Gastrocnemius medialis (tissue), 4 donors: ENCODE data around the gene GALR1.

ENCODE experiments used
- POLR2A ChIP-seq, 2 donors: fragments of 450-650 bp; IDR thresholded peaks; one replicate each; pipeline ENCODE4 v1.6.1; 2017; ENCODE audit warnings: antibody characterized with exemption in 2 of 2, mild to moderate bottlenecking in 2 of 2, moderate library complexity in 2 of 2
- TF ChIP-seq, protein P1 (sequence below), 5 experiments: fragments of 450-650 bp in 3 of 5; fragments of 200-600 bp in 2 of 5; sonication (generic) in 2 of 5; IDR thresholded peaks in 4 of 5; conservative IDR thresholded peaks in 1 of 5; 1 replicate in 4 of 5; 2 replicates in 1 of 5; pipeline ENCODE4 v1.5.1; 2016 to 2019; ENCODE audit warnings: antibody characterized with exemption in 5 of 5, mild to moderate bottlenecking in 3 of 5, moderate library complexity in 3 of 5

DNA sequence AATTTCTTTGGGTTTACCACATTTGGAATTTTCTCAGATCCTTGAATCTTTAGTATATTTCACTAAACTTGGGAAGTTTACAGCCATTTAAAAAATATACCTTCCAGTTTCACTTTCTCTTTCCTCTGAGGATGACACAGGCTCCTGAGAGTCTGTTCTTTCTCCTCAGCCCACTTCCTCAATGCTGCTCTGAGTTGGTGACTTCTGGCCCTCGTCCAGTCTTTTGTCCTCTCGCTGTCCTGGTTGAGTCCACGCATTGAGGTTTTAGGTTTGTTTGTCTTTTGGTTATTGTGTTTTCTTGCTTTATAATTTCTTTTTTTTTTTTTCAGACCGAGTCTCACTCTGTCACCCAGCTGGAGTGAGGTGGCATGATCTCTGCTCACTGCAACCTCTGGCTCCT lies 40.7 kb upstream of the GALR1 start:
- TF ChIP-seq, protein P1, sequence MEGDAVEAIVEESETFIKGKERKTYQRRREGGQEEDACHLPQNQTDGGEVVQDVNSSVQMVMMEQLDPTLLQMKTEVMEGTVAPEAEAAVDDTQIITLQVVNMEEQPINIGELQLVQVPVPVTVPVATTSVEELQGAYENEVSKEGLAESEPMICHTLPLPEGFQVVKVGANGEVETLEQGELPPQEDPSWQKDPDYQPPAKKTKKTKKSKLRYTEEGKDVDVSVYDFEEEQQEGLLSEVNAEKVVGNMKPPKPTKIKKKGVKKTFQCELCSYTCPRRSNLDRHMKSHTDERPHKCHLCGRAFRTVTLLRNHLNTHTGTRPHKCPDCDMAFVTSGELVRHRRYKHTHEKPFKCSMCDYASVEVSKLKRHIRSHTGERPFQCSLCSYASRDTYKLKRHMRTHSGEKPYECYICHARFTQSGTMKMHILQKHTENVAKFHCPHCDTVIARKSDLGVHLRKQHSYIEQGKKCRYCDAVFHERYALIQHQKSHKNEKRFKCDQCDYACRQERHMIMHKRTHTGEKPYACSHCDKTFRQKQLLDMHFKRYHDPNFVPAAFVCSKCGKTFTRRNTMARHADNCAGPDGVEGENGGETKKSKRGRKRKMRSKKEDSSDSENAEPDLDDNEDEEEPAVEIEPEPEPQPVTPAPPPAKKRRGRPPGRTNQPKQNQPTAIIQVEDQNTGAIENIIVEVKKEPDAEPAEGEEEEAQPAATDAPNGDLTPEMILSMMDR (IDR thresholded peaks at IDR 0.05 in 4 of 5, conservative IDR thresholded peaks at IDR 0.05 in 1 of 5): no peak
- TF ChIP-seq POLR2A (IDR thresholded peaks at IDR 0.05): no peak
